A549 (cell line): ENCODE measurements around the gene GALNTL6.

Source experiments
- CEBPB ChIP-seq, 2 experiments: fragments of >200 bp in 1 of 2; sonication (Bioruptor Twin) in 1 of 2; formaldehyde crosslinking in 1 of 2; IDR thresholded peaks; 2 replicates each; pipeline ENCODE4 v1.6.1; 2012 to 2016
- EHMT2 ChIP-seq: fragments of 200-600 bp; sonication (generic); IDR thresholded peaks from 2 replicates; pipeline ENCODE4 v1.6.1; 2016; ENCODE audit warnings: antibody characterized with exemption, low read depth, mild to moderate bottlenecking, moderate library complexity
- HOXA7 ChIP-seq: fragments of 250-450 bp; sonication (Bioruptor Pico); IDR thresholded peaks from 2 replicates; pipeline ENCODE4 v1.5.0; 2020; ENCODE audit warnings: mild to moderate bottlenecking, moderate library complexity
- HOXB13 ChIP-seq: fragments of 250-450 bp; sonication (Bioruptor Pico); IDR thresholded peaks from 2 replicates; pipeline ENCODE4 v1.5.0; 2020; ENCODE audit warnings: low read depth, mild to moderate bottlenecking, moderate library complexity
- KDM1A ChIP-seq: fragments of 200-600 bp; sonication (generic); IDR thresholded peaks from 2 replicates; pipeline ENCODE4 v1.6.1; 2016; ENCODE audit warnings: low read depth, mild to moderate bottlenecking
- NPAS2 ChIP-seq: fragments of 250-450 bp; sonication (Bioruptor Pico); IDR thresholded peaks from 2 replicates; pipeline ENCODE4 v1.8.0; 2022; ENCODE audit warnings: mild to moderate bottlenecking, moderate library complexity, borderline replicate concordance
- POLR2A ChIP-seq: IDR thresholded peaks from 2 replicates; pipeline ENCODE4 v1.6.1; 2012; ENCODE audit warnings: mild to moderate bottlenecking, low read length
- RAD21 ChIP-seq, 2 experiments: fragments of >200 bp in 1 of 2; sonication (Bioruptor Twin) in 1 of 2; formaldehyde crosslinking in 1 of 2; IDR thresholded peaks in 1 of 2; conservative IDR thresholded peaks in 1 of 2; 2 replicates in 1 of 2; 3 replicates in 1 of 2; pipeline ENCODE4 v1.6.1; 2012 to 2018; ENCODE audit warnings: inconsistent platforms in 1 of 2
- SREBF2 ChIP-seq: fragments of 450-650 bp; IDR thresholded peaks from 2 replicates; pipeline ENCODE4 v1.6.1; 2014; ENCODE audit warnings: mild to moderate bottlenecking, moderate library complexity
- TP53 ChIP-seq: fragments of 250-450 bp; sonication (Bioruptor Pico); IDR thresholded peaks from 2 replicates; pipeline ENCODE4 v1.5.0; 2021; ENCODE audit warnings: mild to moderate bottlenecking, moderate library complexity
- TF ChIP-seq, protein P1 (sequence below): fragments of 450-650 bp; IDR thresholded peaks from 2 replicates; pipeline ENCODE4 v1.6.1; 2014; ENCODE audit warnings: antibody characterized with exemption
- TF ChIP-seq, protein P2 (sequence below): fragments of 150-350 bp; IDR thresholded peaks from 2 replicates; pipeline ENCODE4 v1.6.1; 2014; ENCODE audit warnings: low read depth, mild to moderate bottlenecking, low read length
- TF ChIP-seq, protein P3 (sequence below): fragments of >200 bp; sonication (Bioruptor Twin); formaldehyde crosslinking; IDR thresholded peaks from 3 replicates; pipeline ENCODE4 v1.5.1; 2016

DNA sequence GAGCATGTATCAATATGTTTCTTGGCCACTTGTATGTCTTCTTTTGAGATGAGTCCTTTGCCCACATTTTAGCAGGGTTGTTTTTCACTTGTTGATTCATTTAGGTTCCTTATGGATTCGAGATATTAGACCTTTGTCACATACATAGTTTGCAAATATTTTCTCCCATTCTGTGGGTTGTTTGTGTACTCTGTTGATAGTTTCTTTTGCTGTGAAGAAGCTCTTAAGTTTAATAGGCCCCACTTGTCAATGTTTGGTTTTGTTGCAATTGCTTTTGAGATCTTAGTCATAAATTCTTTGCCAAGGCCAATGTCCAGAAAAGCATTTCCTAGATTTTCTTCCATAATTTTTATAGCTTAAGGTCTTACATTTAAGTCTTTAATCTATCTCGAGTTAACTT lies 1074.8 kb downstream of the GALNTL6 start:
- TF ChIP-seq KDM1A (no peak), NPAS2 (no peak), POLR2A (no peak), EHMT2 (no peak), HOXA7 (CRISPR knock-in tag) (no peak), RAD21 (conservative IDR thresholded peaks at IDR 0.05 in 1 of 2, IDR thresholded peaks at IDR 0.05 in 1 of 2) (no peak), HOXB13 (CRISPR knock-in tag) (no peak), CEBPB (IDR thresholded peaks at IDR 0.05) (no peak), SREBF2 (no peak), TP53 (CRISPR knock-in tag) (no peak)
- TF ChIP-seq, protein P1, sequence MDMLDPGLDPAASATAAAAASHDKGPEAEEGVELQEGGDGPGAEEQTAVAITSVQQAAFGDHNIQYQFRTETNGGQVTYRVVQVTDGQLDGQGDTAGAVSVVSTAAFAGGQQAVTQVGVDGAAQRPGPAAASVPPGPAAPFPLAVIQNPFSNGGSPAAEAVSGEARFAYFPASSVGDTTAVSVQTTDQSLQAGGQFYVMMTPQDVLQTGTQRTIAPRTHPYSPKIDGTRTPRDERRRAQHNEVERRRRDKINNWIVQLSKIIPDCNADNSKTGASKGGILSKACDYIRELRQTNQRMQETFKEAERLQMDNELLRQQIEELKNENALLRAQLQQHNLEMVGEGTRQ, result no peak
- TF ChIP-seq, protein P2, sequence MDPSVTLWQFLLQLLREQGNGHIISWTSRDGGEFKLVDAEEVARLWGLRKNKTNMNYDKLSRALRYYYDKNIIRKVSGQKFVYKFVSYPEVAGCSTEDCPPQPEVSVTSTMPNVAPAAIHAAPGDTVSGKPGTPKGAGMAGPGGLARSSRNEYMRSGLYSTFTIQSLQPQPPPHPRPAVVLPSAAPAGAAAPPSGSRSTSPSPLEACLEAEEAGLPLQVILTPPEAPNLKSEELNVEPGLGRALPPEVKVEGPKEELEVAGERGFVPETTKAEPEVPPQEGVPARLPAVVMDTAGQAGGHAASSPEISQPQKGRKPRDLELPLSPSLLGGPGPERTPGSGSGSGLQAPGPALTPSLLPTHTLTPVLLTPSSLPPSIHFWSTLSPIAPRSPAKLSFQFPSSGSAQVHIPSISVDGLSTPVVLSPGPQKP, result no peak
- TF ChIP-seq, protein P3, sequence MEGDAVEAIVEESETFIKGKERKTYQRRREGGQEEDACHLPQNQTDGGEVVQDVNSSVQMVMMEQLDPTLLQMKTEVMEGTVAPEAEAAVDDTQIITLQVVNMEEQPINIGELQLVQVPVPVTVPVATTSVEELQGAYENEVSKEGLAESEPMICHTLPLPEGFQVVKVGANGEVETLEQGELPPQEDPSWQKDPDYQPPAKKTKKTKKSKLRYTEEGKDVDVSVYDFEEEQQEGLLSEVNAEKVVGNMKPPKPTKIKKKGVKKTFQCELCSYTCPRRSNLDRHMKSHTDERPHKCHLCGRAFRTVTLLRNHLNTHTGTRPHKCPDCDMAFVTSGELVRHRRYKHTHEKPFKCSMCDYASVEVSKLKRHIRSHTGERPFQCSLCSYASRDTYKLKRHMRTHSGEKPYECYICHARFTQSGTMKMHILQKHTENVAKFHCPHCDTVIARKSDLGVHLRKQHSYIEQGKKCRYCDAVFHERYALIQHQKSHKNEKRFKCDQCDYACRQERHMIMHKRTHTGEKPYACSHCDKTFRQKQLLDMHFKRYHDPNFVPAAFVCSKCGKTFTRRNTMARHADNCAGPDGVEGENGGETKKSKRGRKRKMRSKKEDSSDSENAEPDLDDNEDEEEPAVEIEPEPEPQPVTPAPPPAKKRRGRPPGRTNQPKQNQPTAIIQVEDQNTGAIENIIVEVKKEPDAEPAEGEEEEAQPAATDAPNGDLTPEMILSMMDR, result no peak
